Naive thymus-derived CD4-positive, alpha-beta T cell (primary cell): ENCODE measurements around the gene HOXC6. TPM values are rescaled to one million over a fixed set of nuclear protein-coding genes. Genes with fewer than 3 reads are reported as not detected.

Experiments
- ATAC-seq: fragments of 150-1000 bp; cut with Tn5 transposase; 2 replicates; pipeline ENCODE4 v1.10.0; 2021; ENCODE audit warnings: mild to moderate bottlenecking, moderate library complexity
- CTCF ChIA-PET: fragments of 350-600 bp; sonication (Branson Sonifier 250); formaldehyde crosslinking; loops from one replicate; lab custom pipeline; 2021; ENCODE audit warnings: antibody characterized with exemption; lab: Charles Lee
- POLR2A ChIA-PET: fragments of 350-600 bp; sonication (Branson Sonifier 250); formaldehyde crosslinking; loops from one replicate; lab custom pipeline; 2021; ENCODE audit warnings: antibody characterized with exemption, inconsistent platforms; lab: Charles Lee
- DNase-seq, 9 donors: peaks; one replicate each; pipeline versions ENCODE4 v3.0.0 to v3.0.0-alpha.2; 2020 to 2022; ENCODE audit warnings: mixed read lengths in 1 of 9
- H3K27ac ChIP-seq: one replicate; pipeline ENCODE4 v1.7.0; 2013; ENCODE audit warnings: mild to moderate bottlenecking, low read depth, low read length, moderate library complexity
- H3K27me3 ChIP-seq, 2 donors: one replicate each; pipeline ENCODE4 v1.7.0; 2013; ENCODE audit warnings: low read length in 2 of 2, mild to moderate bottlenecking in 2 of 2, moderate library complexity in 2 of 2; ENCODE audit not compliant: control insufficient read depth in 2 of 2, insufficient read depth in 2 of 2
- H3K36me3 ChIP-seq, 3 experiments: 1 replicate in 2 of 3; 2 replicates in 1 of 3; pipeline ENCODE4 v1.7.0; 2013; ENCODE audit warnings: low read length in 3 of 3, mild to moderate bottlenecking in 3 of 3, moderate library complexity in 1 of 3; ENCODE audit not compliant: insufficient read depth in 3 of 3, control insufficient read depth in 2 of 3
- H3K4me1 ChIP-seq, 2 donors: one replicate each; pipeline ENCODE4 v1.7.0; 2013; ENCODE audit warnings: low read length in 2 of 2, mild to moderate bottlenecking in 2 of 2, moderate library complexity in 1 of 2; ENCODE audit not compliant: control insufficient read depth in 2 of 2, insufficient read depth in 2 of 2
- H3K4me3 ChIP-seq: 2 replicates; pipeline ENCODE4 v1.7.0; 2013; ENCODE audit warnings: mild to moderate bottlenecking, low read length
- H3K9me3 ChIP-seq, 3 experiments: 1 replicate in 2 of 3; 2 replicates in 1 of 3; pipeline ENCODE4 v1.7.0; 2013; ENCODE audit warnings: low read length in 3 of 3; ENCODE audit not compliant: control insufficient read depth in 2 of 3
- H3K27ac Mint-ChIP-seq, 9 donors: one replicate each; pipeline ENCODE4 v1.8.0; 2020 to 2022; ENCODE audit warnings: mixed read lengths in 9 of 9, mild to moderate bottlenecking in 8 of 9, moderate library complexity in 5 of 9, inconsistent platforms in 2 of 9
- H3K27me3 Mint-ChIP-seq, 5 donors: one replicate each; pipeline ENCODE4 v1.8.0; 2021 to 2022; ENCODE audit warnings: mixed read lengths in 5 of 5, mild to moderate bottlenecking in 1 of 5
- H3K36me3 Mint-ChIP-seq, 5 donors: one replicate each; pipeline ENCODE4 v1.8.0; 2020 to 2022; ENCODE audit warnings: mixed read lengths in 5 of 5, mild to moderate bottlenecking in 3 of 5, inconsistent platforms in 1 of 5
- H3K4me1 Mint-ChIP-seq, 7 donors: one replicate each; pipeline ENCODE4 v1.8.0; 2020 to 2022; ENCODE audit warnings: mixed read lengths in 7 of 7, mild to moderate bottlenecking in 3 of 7, inconsistent platforms in 1 of 7
- H3K4me3 Mint-ChIP-seq, 10 donors: one replicate each; pipeline ENCODE4 v1.8.0; 2020 to 2022; ENCODE audit warnings: mild to moderate bottlenecking in 10 of 10, mixed read lengths in 10 of 10, moderate library complexity in 6 of 10, inconsistent platforms in 2 of 10
- H3K9me3 Mint-ChIP-seq, 11 donors: one replicate each; pipeline ENCODE4 v1.8.0; 2020 to 2022; ENCODE audit warnings: mixed read lengths in 11 of 11, mild to moderate bottlenecking in 4 of 11, inconsistent platforms in 1 of 11, moderate library complexity in 1 of 11
- intact Hi-C, 2 donors: fragments of 100-400 bp; cut with micrococcal nuclease; formaldehyde crosslinking; loops; one replicate each; pipeline ENCODE4 v1.15.1; 2023
- polyA plus RNA-seq, 2 donors: library from polyadenylated mRNA; unstranded; fragments of 300-500 nt; fragmentation: Illumina TruSeq; gene quantifications; one replicate each; pipeline ENCODE4 v1.2.3, GENCODE V29; 2021
- total RNA-seq, 6 experiments: library from RNA in 5 of 6; stranded (reverse) in 5 of 6; gene quantifications; 1 replicate in 5 of 6; 2 replicates in 1 of 6; pipeline ENCODE4 v1.2.3 and lab custom pipeline; 2021 to 2026

The HOXC6 gene
- total and polyA plus RNA-seq, 7 experiments from 2014 or later: not detected

DNA sequence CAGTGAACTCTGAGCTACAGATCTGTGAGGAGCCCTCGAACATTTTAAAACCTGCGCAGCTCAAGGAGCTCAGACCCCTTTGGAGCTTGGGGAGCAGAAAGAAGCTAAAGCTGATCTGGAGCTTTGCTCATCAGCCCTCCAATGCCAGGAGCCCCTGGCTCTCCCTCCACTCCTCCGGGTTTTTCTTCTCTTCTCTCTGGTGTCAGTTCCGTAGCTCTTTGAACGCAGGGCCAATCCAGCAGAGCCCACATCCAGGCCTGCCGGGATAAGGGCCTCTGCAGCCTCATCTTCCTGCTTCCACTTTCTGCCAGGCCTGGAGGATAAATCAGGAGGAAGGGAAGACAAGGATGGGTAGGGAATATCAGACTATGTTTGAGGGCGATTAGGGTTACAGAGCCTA, 31.4 kb downstream of the HOXC6 start:
- Mint-ChIP-seq H3K27ac (no peak overlapping the region), H3K4me3 (no peak overlapping the region), H3K9me3 (peaks cover 0 to 5% (median 0%) of the 10 kb centered on the region in 11 donors), H3K27me3 (peaks cover 79 to 93% (median 83%) of the 10 kb centered on the region in 5 donors), H3K36me3 (peaks cover 0 to 4% (median 0%) of the 10 kb centered on the region in 5 donors), H3K4me1 (peaks cover 0 to 2% (median 2%) of the 10 kb centered on the region in 7 donors)
- Histone ChIP-seq H3K4me1 (peaks cover 0 to 2% of the 10 kb centered on the region in 2 donors), H3K9me3 (no peaks in the 10 kb centered on the region), H3K4me3 (no peak overlapping the region), H3K36me3 (no peaks in the 10 kb centered on the region), H3K27me3 (peaks cover 0 to 15% of the 10 kb centered on the region in 2 donors), H3K27ac (no peak overlapping the region)
- ATAC-seq (no peak), DNase-seq (no peak)
- ChIA-PET POLR2A (no interaction called here), CTCF (interaction anchor here (0.7 kb wide), 1 partner anchor 11 kb away, joined by 5 read pairs; no protein-coding TSS in a partner anchor)
- intact Hi-C loops: no loop called here

DNA sequence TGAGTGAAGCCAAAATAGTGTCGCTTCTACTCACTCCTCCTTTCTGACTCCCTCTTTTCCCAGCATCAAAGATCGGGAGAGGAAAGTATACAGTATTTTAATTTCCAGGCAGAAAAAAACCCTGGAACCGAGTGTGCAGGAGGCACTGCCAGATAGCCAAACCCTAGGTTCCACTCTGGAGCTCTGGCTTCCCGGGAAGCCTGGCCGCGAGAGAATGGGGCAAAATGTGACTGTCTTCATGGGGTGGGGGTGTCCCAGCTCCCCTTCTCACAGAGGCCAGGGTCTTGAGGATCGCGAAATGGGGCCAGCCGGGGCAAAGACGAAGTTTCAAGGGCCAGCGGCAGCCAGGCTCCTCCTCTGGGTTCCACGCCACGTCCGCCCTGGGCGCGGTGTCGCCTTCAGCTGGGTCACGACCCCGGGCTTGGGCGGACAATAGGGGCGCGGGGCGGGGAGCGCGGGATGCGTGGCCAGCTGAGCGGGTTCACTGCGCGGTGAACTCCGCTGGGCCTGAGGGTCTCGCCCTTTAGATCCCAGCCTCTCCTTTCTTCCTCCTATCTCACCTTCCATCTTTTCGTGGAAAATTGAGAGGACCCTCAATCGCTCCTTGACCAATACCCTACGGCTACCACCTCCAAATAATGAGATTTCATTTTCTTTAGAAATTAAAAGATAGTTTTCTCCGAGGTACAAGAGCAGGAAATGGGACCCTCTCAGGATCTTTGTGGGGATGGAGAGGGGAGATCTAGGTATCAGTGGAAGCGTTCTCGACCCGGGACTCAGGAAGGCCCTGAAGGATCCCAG, 32.1 kb downstream of the HOXC6 start:
- no peak overlapping the region for H3K27ac Mint-ChIP-seq

DNA sequence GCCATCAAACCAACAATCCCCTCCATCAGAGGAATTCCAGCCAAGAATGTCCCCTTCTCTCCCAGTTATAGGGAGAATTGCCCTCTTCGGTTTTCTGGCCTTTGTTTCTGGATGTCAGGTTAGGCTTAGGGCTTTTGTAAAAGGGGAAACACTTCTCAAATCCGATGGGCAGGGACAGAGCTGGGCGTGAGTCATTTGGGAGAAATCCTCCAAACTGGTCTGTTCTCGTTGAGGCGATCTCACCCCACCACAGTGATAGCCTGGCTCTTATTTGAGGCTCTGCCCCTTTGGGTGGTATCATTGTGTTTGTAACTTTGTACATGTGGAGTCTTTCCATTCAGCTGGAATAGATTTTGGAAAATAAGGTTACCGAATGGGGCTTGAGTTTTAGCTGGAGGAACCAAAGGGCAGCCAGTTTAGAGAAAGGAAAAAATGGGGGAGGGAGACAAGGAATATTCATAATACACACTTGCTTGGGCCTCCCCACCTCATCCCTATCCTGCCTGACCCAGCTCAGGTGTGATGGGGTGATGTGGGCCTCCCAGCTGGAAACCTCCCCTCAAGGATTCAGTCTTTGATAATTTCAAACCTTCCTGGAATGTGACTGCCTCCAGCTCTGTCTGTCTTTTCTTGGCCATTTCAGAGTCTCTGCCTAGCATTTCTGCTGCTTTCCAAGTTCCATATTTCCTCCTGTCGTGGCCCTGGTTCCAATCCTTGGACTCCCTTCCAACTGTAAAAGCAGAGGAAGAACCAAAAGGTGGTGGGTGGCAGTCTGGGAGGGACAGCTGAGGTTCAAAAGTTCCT, 32.9 kb downstream of the HOXC6 start:
- Mint-ChIP-seq H3K36me3 (peaks cover 0 to 4% (median 0%) of the 10 kb centered on the region in 5 donors), H3K27ac (no peak overlapping the region), H3K4me3 (no peak overlapping the region), H3K4me1 (no peaks in the 10 kb centered on the region), H3K27me3 (peaks cover 77 to 87% (median 79%) of the 10 kb centered on the region in 5 donors), H3K9me3 (peaks cover 0 to 4% (median 0%) of the 10 kb centered on the region in 11 donors)
- POLR2A ChIA-PET: no interaction called here
- no peaks in the 10 kb centered on the region for H3K36me3 ChIP-seq
- ATAC-seq (no peak), DNase-seq (no peak)
- no peak overlapping the region for H3K27ac ChIP-seq
- H3K4me1 ChIP-seq: no peaks in the 10 kb centered on the region
- H3K4me3 ChIP-seq: no peak overlapping the region
- CTCF ChIA-PET: no interaction called here
- intact Hi-C loops: no loop called here
- no peaks in the 10 kb centered on the region for H3K9me3 ChIP-seq
- H3K27me3 ChIP-seq: peaks cover 0 to 16% of the 10 kb centered on the region in 2 donors

More for the DNA sequence above, 32.1 kb downstream of the HOXC6 start:
- Mint-ChIP-seq H3K4me3 (no peak overlapping the region), H3K4me1 (no peaks in the 10 kb centered on the region), H3K36me3 (peaks cover 0 to 4% (median 0%) of the 10 kb centered on the region in 5 donors), H3K27me3 (peaks cover 75 to 90% (median 82%) of the 10 kb centered on the region in 5 donors), H3K9me3 (peaks cover 0 to 4% (median 0%) of the 10 kb centered on the region in 11 donors)
- DNase-seq (no peak), ATAC-seq (no peak)
- Histone ChIP-seq H3K4me3 (no peak overlapping the region), H3K9me3 (no peaks in the 10 kb centered on the region), H3K4me1 (no peaks in the 10 kb centered on the region), H3K36me3 (no peaks in the 10 kb centered on the region), H3K27me3 (peaks cover 0 to 15% of the 10 kb centered on the region in 2 donors), H3K27ac (no peak overlapping the region)
- intact Hi-C loops: no loop called here
- CTCF ChIA-PET: no interaction called here
- POLR2A ChIA-PET: no interaction called here

DNA sequence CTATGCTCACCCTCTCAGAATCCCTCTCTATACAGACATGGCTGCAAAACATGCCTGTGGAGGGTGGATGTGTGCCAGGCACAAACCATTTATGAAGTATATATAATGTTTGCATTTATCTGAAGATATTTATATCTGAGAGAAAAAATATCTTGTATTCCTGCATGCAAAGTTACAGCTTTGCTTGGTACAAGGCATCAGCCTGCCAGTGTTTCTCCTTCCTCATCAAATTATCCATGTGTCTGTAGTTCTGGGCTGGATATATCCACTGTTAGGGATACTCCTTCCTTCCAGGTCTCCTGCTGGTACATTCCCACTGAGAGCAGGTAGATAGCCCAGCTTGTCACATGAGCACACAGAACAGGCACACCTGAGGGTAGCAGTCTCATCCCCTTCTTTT, 37.4 kb downstream of the HOXC6 start:
- H3K4me1 Mint-ChIP-seq: no peaks in the 10 kb centered on the region
- H3K4me3 Mint-ChIP-seq: no peak overlapping the region
- peaks cover 0 to 4% (median 0%) of the 10 kb centered on the region in 5 donors for H3K36me3 Mint-ChIP-seq
- Histone ChIP-seq H3K4me3 (no peak overlapping the region), H3K27me3 (peaks cover 0 to 14% of the 10 kb centered on the region in 2 donors), H3K27ac (no peak overlapping the region), H3K4me1 (no peaks in the 10 kb centered on the region), H3K36me3 (no peaks in the 10 kb centered on the region), H3K9me3 (no peaks in the 10 kb centered on the region)
- DNase-seq (no peak), ATAC-seq (no peak)
- POLR2A ChIA-PET: no interaction called here
- CTCF ChIA-PET: interaction anchor here (1.2 kb wide), 1 partner anchor 33 kb away, joined by 3 read pairs; no protein-coding TSS in a partner anchor
- no peak overlapping the region for H3K27ac Mint-ChIP-seq
- H3K9me3 Mint-ChIP-seq: no peaks in the 10 kb centered on the region
- intact Hi-C loops: no loop called here
- H3K27me3 Mint-ChIP-seq: peaks cover 47 to 74% (median 54%) of the 10 kb centered on the region in 5 donors

DNA sequence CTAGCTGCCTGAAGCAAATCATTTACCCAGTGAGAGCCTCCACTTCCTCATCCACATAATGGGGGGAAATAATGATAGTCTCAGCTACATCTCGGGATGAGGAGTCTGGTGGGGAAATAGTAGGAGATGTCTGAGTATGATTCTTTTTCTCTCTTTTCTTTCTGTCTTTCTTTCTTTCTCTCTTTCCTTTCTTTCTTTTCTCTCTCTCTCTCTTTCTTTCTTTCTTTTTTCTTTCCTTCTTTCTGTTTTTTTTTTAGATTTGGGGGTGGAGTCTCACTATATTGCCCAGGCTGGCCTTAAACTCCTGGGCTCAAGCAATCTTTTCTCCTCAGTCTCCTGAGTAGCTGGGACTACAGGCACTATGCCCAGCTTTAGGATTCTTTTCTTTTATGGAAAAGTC, 38.2 kb downstream of the HOXC6 start:
- no peak overlapping the region for H3K27ac Mint-ChIP-seq
- CTCF ChIA-PET: interaction anchor here (0.6 to 1.2 kb wide), 3 partner anchors 34 to 347 kb away, joined by 3 to 4 read pairs (median 3); no protein-coding TSS in a partner anchor

DNA sequence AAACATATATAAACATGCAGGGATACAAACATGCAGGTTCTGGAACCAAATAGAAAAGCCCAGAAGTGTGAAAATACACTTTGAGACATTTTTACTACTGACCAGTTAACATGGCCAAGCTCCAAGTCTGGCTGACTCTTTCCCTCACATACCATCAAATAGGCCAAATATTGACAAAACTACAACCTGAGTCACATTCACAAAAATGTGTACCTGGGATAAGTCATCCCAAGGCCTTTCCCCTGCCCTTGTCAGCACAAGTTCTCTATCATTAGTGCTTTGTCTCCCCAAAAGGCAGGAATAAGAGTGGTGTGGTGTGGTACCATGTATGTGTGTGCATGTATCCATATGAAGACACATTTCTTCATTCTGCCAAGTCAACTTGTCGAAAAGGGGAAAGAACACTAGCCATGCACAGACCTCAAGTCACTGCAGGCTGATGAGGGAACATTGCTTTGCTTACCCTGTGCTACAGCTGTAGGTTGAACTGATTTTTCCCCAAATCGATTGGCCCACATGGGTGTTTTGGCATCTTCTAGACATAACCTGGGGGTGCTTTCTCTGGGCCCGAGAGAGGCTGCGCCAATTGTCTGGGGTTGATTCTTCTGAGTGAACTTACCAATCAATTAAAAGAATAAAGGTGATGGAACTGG, 40.3 kb downstream of the HOXC6 start:
- Histone ChIP-seq H3K27ac (no peak overlapping the region), H3K36me3 (no peaks in the 10 kb centered on the region), H3K27me3 (peaks cover 0 to 9% of the 10 kb centered on the region in 2 donors), H3K4me3 (no peak overlapping the region), H3K9me3 (no peaks in the 10 kb centered on the region), H3K4me1 (no peaks in the 10 kb centered on the region)
- CTCF ChIA-PET: no interaction called here
- Mint-ChIP-seq H3K36me3 (no peaks in the 10 kb centered on the region), H3K27ac (no peak overlapping the region), H3K9me3 (no peaks in the 10 kb centered on the region), H3K27me3 (peaks cover 28 to 64% (median 44%) of the 10 kb centered on the region in 5 donors), H3K4me1 (no peaks in the 10 kb centered on the region), H3K4me3 (no peak overlapping the region)
- intact Hi-C loops: no loop called here
- POLR2A ChIA-PET: no interaction called here
- DNase-seq: no peak
- no peak for ATAC-seq

More for the DNA sequence above, 38.2 kb downstream of the HOXC6 start:
- H3K9me3 Mint-ChIP-seq: no peaks in the 10 kb centered on the region
- POLR2A ChIA-PET: no interaction called here
- intact Hi-C loops: no loop called here
- H3K27ac ChIP-seq: no peak overlapping the region
- ATAC-seq: no peak
- no peaks in the 10 kb centered on the region for H3K4me1 Mint-ChIP-seq
- H3K27me3 ChIP-seq: peaks cover 0 to 11% of the 10 kb centered on the region in 2 donors
- no peak overlapping the region for H3K4me3 ChIP-seq
- no peaks in the 10 kb centered on the region for H3K9me3 ChIP-seq
- H3K36me3 Mint-ChIP-seq: peaks cover 0 to 4% (median 0%) of the 10 kb centered on the region in 5 donors
- H3K4me1 ChIP-seq: no peaks in the 10 kb centered on the region
- H3K27me3 Mint-ChIP-seq: peaks cover 45 to 74% (median 52%) of the 10 kb centered on the region in 5 donors
- no peaks in the 10 kb centered on the region for H3K36me3 ChIP-seq
- DNase-seq: no peak
- H3K4me3 Mint-ChIP-seq: no peak overlapping the region
